Brain microvascular endothelial cell (primary cell): Measurements from ENCODE around the gene KREMEN2.

Source experiments
- DNase-seq: peaks from one replicate; pipeline ENCODE4 v3.0.0-alpha.2; 2020
- H3K27ac ChIP-seq: fragments of 250-450 bp; sonication (Bioruptor Pico); 2 replicates; pipeline ENCODE4 v1.5.1; 2020; ENCODE audit warnings: mild to moderate bottlenecking, moderate library complexity
- H3K27me3 ChIP-seq: fragments of 250-450 bp; sonication (Bioruptor Pico); replicated peaks from 2 replicates; pipeline ENCODE4 v1.5.1; 2020; ENCODE audit warnings: mild to moderate bottlenecking
- H3K36me3 ChIP-seq: fragments of 250-450 bp; sonication (Bioruptor Pico); replicated peaks from 2 replicates; pipeline ENCODE4 v1.5.1; 2020; ENCODE audit warnings: mild to moderate bottlenecking
- H3K4me3 ChIP-seq: 2 replicates; pipeline ENCODE4 v1.5.1; 2011; ENCODE audit warnings: low read depth, mild to moderate bottlenecking, control low read depth, low read length, moderate library complexity
- CTCF ChIP-seq: IDR thresholded peaks from 2 replicates; pipeline ENCODE4 v1.5.1; 2011; ENCODE audit warnings: low read depth, mild to moderate bottlenecking, moderate library complexity, low read length, control low read depth, inconsistent platforms; ENCODE audit errors: missing control alignments
- in situ Hi-C: cut with HindIII; loops from 2 replicates; pipeline ENCODE4 v1.10.0; 2017; ENCODE audit warnings: low sequenced_read_pairs, low pct_ligation_motif_present

The KREMEN2 gene

GRCh38 chr16:3008690-3009037, 44.6 kb downstream of the KREMEN2 start:
- in situ Hi-C loops = no loop called here
- TF ChIP-seq CTCF = no peak
- H3K36me3 ChIP-seq = no peaks in the 10 kb centered on the region
- peaks cover 55% of the 10 kb centered on the region for H3K27me3 ChIP-seq
- no peak overlapping the region for H3K4me3 ChIP-seq
- H3K27ac ChIP-seq = no peak overlapping the region
- no peak for DNase-seq

GRCh38 chr16:3009568-3010390, 45.7 kb downstream of the KREMEN2 start:
- Histone ChIP-seq H3K4me3 (no peak overlapping the region), H3K27ac (no peak overlapping the region), H3K27me3 (peaks cover 62% of the 10 kb centered on the region), H3K36me3 (no peaks in the 10 kb centered on the region)
- in situ Hi-C loops = no loop called here
- no peak for DNase-seq
- TF ChIP-seq CTCF = no peak

- in situ Hi-C loops = no loop called here
- Histone ChIP-seq H3K27me3 (peaks cover 56% of the 10 kb centered on the region), H3K27ac (no peak overlapping the region), H3K4me3 (no peak overlapping the region), H3K36me3 (no peaks in the 10 kb centered on the region)
- DNase-seq = no peak
- no peak for TF ChIP-seq CTCF
Measured at GRCh38 chr16:3010510-3010909, 46.4 kb downstream of the KREMEN2 start.

GRCh38 chr16:3012246-3012645, 48.2 kb downstream of the KREMEN2 start:
- H3K27ac ChIP-seq = no peak overlapping the region
- no peak overlapping the region for H3K4me3 ChIP-seq
- no peak for TF ChIP-seq CTCF
- H3K27me3 ChIP-seq = peaks cover 53% of the 10 kb centered on the region
- no peaks in the 10 kb centered on the region for H3K36me3 ChIP-seq
- in situ Hi-C loops = no loop called here
- DNase-seq = no peak

GRCh38 chr16:3012828-3013420, 48.8 kb downstream of the KREMEN2 start, which contains the start of gene CLDN9:
Gene CLDN9 (plus strand): TSS chr16:3012923. CDS start chr16:3013363, 440 bp downstream.
- Histone ChIP-seq H3K4me3 (no peak within 1 kb of the TSS), H3K36me3 (no peaks in the 10 kb centered on the region), H3K27me3 (peaks cover 46% of the 10 kb centered on the region), H3K27ac (no peak within 1 kb of the TSS)
- DNase-seq = no peak
- no peak for TF ChIP-seq CTCF
- in situ Hi-C loops = no loop called here

- Histone ChIP-seq H3K27me3 (peaks cover 42% of the 10 kb centered on the region), H3K27ac (no peak overlapping the region), H3K36me3 (no peaks in the 10 kb centered on the region), H3K4me3 (no peak overlapping the region)
- in situ Hi-C loops = no loop called here
- TF ChIP-seq CTCF = peak; percentile 10
- no peak for DNase-seq
Measured at GRCh38 chr16:3013491-3013951, 49.4 kb downstream of the KREMEN2 start.
